ENCODE results near the gene SMAP2.

SMAP2 gene

GRCh38 chr1:40390857-40391256 is 17.3 kb downstream of the SMAP2 start:
- no peak for DNase-seq

DNA sequence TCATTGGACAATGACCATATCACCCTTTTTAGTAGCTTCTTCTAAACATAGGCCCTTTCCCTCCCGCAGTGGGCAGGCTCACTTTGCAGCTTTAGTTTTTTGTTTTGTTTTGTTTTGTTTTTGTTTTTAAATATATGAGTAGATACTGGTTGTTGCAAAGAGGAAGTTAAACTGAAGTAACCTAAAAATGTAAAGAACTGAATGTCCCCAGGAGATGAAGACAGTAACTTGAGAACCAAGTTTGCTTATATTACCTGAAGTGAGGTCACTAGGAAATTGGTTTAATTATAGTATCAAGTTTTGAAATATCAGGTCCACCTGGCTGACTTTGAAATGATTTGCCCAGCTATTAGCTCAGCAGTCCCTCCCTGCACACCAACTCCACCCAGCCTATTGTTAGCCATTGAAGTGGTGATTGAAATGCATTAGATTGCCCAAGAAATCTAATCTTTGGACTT is 18.2 kb downstream of the SMAP2 start:
- DNase-seq: peak in 2 of 4 experiments; percentile 36 to 45

DNA sequence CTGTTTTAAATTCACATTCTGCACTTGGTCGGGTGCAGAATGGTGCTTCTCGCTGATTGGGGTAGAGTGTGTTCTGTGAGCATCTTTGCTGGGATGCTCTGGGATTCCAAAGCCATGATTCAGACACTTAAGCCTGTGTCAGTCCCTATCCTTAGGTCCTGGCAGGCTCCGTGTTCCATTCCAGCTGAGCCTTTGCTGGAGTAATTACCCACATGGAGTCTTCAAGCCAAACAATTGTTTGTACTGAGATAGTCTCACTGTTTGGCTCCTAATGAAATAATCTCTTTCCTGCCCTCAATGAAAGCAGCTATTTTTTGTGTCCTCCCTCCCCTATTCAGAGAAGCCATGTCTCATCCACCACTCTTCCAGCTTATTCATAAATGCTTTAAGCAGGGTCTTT is 18.7 kb downstream of the SMAP2 start:
- DNase-seq: no peak

DNA sequence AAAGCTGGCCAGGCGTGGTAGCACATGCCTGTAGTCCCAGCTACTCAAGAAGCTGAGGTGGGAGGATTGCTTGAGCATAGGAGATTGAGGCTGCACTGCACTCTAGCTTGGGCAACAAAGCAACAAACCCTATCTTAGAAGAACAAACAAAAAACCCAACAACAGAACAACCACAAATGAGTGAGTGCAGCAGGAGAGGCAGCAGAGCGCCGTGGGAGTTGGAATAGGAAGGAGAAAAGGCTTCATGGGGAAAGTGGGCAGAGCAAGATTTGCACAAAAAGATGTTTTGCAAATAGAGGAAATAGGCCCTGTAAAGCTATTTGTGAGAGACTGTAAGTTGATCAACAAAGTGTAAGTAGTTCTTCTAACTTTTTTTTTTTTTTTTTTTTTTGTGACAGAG is 19.6 kb downstream of the SMAP2 start:
- DNase-seq: peak; percentile 79 to 94 (median 88)

GRCh38 chr1:40394491-40395172 is 21.1 kb downstream of the SMAP2 start:
- DNase-seq: peak; percentile 53 to 91 (median 76)

DNA sequence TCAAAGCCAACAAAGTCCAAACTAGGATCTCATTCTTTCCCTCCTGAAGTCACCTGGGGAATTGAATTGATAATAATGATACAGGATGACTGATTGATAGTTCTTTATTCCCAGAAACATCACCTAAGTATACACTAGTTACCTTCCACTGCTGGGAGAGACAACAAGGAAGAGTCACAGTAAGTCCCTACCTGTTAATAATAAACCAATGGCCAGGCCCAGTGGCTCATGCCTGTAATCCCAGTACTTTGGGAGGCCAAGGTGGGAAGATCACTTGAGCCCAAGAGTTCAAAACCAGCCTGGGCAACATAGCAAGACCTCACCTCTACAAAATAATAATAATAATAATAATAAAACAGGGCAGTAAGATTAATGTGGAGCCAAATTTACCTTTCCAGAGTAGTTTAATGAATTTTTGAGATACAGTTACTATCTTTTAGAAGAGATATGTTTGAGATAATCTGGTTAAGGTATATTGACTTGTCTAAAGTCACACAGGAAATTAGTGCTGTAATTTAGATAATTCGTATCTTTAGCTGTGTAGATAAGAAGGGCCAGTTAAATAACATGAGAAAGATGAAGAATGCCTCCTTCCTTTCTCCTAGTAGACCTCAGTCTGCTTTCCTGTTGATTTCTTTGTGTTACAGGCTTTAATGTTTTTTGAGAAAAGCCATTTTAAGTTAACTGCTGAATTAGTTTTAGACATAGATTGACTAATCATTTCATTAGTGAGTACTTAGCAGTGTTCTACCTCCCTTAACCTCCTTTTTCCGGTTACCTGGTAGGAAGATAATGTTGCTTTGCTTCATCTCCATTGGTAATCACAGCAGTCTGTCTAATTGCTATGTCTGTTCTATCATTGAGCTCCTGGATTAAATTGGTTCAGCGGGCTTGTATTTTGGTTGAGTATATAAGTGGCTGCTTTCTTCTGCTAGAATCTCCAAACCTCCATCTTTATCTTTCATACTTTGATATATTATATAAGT is 22.0 kb downstream of the SMAP2 start:
- no peak for DNase-seq

DNA sequence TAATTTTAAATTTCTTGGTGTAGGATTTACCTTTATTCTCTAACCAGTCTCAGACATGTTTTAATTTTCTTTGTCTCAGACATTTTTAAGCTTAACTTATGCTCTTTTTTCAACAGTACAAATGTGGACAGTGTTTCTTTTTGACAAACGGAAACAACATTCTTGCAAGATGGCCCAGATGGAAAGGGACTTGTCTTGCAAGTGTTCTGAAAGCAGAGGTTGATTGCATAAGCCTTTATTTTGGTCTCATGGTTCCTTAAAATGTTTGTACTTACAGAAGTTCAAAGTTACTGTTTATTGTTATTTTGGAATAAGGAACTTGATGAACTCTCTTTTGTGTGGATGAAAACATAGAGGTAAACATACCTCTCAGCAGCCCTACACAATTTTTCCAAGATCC is 22.9 kb downstream of the SMAP2 start:
- DNase-seq: peak; percentile 61 to 93 (median 80)

GRCh38 chr1:40397258-40397657 is 23.7 kb downstream of the SMAP2 start:
- peak in 2 of 4 experiments; percentile 46 to 54 for DNase-seq

GRCh38 chr1:40399984-40400704 is 26.6 kb downstream of the SMAP2 start:
- peak in 3 of 4 experiments; percentile 43 to 52 (median 46) for DNase-seq

DNA sequence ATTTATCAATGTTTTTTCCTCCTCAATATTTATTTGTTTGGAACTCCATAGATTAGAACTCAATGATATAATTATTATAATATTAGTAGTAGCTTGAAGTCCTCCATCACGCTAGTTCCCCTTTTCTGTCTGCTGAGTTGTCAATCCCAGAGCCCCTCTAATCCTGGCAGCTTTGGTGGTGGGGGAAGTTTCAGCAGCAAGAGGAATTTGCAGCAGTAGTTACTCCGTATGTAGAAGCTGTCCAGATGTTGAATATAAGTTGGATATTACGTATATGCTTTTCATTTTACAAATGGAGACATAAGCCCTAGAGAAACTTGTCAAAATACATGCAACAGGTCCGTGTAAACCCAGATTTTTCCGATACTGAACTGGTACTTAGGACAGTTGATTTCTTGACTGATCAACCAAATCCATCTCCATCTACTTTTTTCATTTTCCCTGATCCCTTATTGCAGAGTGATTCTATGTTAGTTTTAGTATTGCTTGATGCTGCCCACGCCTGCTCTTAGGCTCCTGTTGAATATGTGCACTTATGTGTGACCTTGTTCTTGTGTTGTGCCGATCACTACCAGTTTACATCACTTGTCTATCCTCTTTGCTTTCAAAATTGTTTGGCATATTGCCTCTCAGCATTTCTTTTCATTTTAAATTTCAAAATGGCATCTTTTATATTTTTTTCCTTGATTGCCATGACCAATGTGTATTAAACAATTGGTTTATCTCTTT is 28.1 kb downstream of the SMAP2 start:
- DNase-seq: peak; percentile 26 to 58 (median 52)

- peak; percentile 53 to 78 (median 66) for DNase-seq
Measured at GRCh38 chr1:40404670-40405462, 31.3 kb downstream of the SMAP2 start.

GRCh38 chr1:40405812-40406211 is 32.3 kb downstream of the SMAP2 start:
- DNase-seq: no peak

DNA sequence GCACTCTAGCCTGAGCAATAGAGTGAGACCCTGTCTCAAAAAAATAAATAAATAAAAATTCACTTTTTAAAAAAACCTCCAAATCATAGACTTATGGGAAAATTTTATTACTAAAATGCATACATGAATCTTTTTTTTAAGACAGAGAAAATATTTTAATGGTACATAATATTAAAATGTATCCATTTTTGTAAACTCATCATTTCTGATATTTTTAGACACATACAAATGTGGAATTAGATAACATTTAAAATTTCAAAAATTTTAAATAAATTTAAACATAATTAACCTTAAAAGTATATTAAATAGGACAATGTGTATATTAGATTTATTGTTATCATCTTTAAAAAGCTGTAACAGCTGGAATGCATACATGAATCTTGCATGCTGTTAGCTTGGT is 33.9 kb downstream of the SMAP2 start:
- DNase-seq: no peak

- no peak for DNase-seq
Measured at GRCh38 chr1:40409467-40409866, 35.9 kb downstream of the SMAP2 start.

DNA sequence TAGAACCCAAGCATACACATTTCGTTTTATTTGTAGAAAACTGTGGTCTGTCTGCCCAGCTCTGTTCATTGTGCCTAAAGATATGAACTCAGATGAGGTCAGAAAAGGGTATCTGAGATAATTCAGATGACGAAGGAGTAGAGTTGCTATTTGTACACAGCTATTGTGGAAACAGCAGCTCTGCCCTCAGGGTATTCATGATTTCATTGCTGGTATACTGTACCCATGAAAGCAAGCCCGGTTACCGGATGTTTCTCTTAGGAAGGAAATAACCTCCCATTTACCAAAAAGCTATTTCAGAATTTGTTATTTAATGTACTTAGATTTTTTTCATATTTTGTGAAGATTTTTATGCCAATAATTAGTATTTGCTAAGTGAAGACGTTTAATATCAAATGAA is 37.8 kb downstream of the SMAP2 start:
- no peak for DNase-seq

- DNase-seq: no peak
Measured at GRCh38 chr1:40411843-40412242, 38.3 kb downstream of the SMAP2 start.

DNA sequence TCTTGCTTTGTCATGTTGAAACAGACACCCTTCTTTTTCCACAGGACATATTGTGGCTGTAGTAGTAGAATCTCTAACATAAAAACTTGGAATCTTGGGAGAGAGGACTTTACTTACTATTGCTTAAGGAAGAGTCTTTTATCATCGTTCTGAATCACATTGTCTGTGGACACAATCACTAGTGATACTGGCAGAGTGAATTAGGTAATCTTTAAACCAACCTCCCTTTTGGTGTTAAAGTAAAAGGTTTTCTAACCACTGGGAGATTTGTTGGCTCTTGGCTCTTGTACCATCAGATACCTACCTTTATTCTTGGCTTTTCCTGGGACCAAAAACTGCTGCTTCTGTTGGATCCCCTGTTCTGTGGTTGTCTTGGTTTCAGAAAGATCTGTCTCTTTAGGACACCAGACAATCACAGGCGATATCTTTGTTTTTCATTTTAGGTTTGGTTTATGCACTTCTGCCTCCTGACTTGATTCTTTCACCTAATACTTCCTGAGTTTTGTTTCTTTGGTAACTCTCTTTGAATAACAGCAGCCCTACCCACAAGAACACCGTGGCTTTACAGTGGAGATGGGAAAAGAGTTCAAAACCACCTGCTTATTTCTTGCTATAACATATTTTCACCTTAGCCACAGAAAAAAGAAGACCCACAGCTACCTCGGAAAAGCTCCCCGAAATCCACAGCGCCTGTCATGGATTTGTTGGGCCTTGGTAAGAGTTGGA is 40.2 kb downstream of the SMAP2 start:
- no peak for DNase-seq

- DNase-seq: no peak
Measured at GRCh38 chr1:40414331-40414730, 40.8 kb downstream of the SMAP2 start.

- DNase-seq: no peak
Measured at GRCh38 chr1:40416709-40417108, 43.2 kb downstream of the SMAP2 start.
